ENCODE measurements around the gene SFXN5.

GRCh38 chr2:72914589-72915319, 156.8 kb downstream of the SFXN5 start:
- TF ChIP-seq, protein P1, sequence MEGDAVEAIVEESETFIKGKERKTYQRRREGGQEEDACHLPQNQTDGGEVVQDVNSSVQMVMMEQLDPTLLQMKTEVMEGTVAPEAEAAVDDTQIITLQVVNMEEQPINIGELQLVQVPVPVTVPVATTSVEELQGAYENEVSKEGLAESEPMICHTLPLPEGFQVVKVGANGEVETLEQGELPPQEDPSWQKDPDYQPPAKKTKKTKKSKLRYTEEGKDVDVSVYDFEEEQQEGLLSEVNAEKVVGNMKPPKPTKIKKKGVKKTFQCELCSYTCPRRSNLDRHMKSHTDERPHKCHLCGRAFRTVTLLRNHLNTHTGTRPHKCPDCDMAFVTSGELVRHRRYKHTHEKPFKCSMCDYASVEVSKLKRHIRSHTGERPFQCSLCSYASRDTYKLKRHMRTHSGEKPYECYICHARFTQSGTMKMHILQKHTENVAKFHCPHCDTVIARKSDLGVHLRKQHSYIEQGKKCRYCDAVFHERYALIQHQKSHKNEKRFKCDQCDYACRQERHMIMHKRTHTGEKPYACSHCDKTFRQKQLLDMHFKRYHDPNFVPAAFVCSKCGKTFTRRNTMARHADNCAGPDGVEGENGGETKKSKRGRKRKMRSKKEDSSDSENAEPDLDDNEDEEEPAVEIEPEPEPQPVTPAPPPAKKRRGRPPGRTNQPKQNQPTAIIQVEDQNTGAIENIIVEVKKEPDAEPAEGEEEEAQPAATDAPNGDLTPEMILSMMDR (conservative IDR thresholded peaks at IDR 0.05 in 1 of 2, IDR thresholded peaks at IDR 0.05 in 1 of 2; ENCODE audit: extremely low read depth in 1 of 2, insufficient read depth in 1 of 2, low read depth in 1 of 2, low read length in 2 of 2): no peak
- TF ChIP-seq EZH2 (IDR thresholded peaks at IDR 0.05; ENCODE audit: borderline replicate concordance, low read length): no peak
